H9 (cell line): ENCODE results near the gene KLB. TPM values are rescaled to one million over a fixed set of nuclear protein-coding genes. Genes with fewer than 3 reads are reported as not detected.
A peak's percentile ranks its signal among the peaks of the same experiment; 100 is the strongest.

Source experiments
- DNase-seq: peaks from one replicate; pipeline ENCODE4 v3.0.0-alpha.2; 2017
- H2AFZ ChIP-seq: one replicate; pipeline ENCODE4 v1.6.1; 2013; ENCODE audit warnings: mild to moderate bottlenecking, low read length, control low read depth, moderate library complexity
- H2AK5ac ChIP-seq: 2 replicates; pipeline ENCODE4 v1.6.1; 2013; ENCODE audit warnings: low read length, control low read depth, mixed read lengths; ENCODE audit not compliant: insufficient read length
- H2BK120ac ChIP-seq: one replicate; pipeline ENCODE4 v1.6.1; 2013; ENCODE audit warnings: low read depth, mild to moderate bottlenecking, low read length, control low read depth, inconsistent platforms; ENCODE audit not compliant: poor library complexity, severe bottlenecking
- H2BK12ac ChIP-seq: 2 replicates; pipeline ENCODE4 v1.6.1; 2013; ENCODE audit warnings: low read length, control low read depth, mixed read lengths, low read depth; ENCODE audit not compliant: insufficient read length
- H2BK15ac ChIP-seq: 2 replicates; pipeline ENCODE4 v1.6.1; 2013; ENCODE audit warnings: low read depth, low read length, control low read depth
- H2BK20ac ChIP-seq: one replicate; pipeline ENCODE4 v1.6.1; 2013; ENCODE audit warnings: low read depth, mild to moderate bottlenecking, low read length, control low read depth, inconsistent platforms; ENCODE audit not compliant: poor library complexity, severe bottlenecking
- H2BK5ac ChIP-seq: 2 replicates; pipeline ENCODE4 v1.6.1; 2013; ENCODE audit warnings: low read length, control low read depth, mixed read lengths; ENCODE audit not compliant: insufficient read length
- H3K14ac ChIP-seq: 2 replicates; pipeline ENCODE4 v1.6.1; 2013; ENCODE audit warnings: low read length, control low read depth; ENCODE audit not compliant: insufficient read depth
- H3K18ac ChIP-seq: 2 replicates; pipeline ENCODE4 v1.6.1; 2013; ENCODE audit warnings: low read depth, mild to moderate bottlenecking, mixed read lengths, low read length, control low read depth; ENCODE audit not compliant: insufficient read length
- H3K23ac ChIP-seq: 2 replicates; pipeline ENCODE4 v1.6.1; 2013; ENCODE audit warnings: low read length, control low read depth, mixed read lengths, low read depth; ENCODE audit not compliant: insufficient read length
- H3K23me2 ChIP-seq: 2 replicates; pipeline ENCODE4 v1.6.1; 2013; ENCODE audit warnings: low read depth, mild to moderate bottlenecking, mixed read lengths, low read length, control low read depth; ENCODE audit not compliant: insufficient read length, poor library complexity, severe bottlenecking
- H3K27ac ChIP-seq: 2 replicates; pipeline ENCODE4 v1.5.1; 2013; ENCODE audit warnings: low read length, control low read depth, mixed read lengths, low read depth; ENCODE audit not compliant: insufficient read length
- H3K27me3 ChIP-seq: 2 replicates; pipeline ENCODE4 v1.6.1; 2013; ENCODE audit warnings: low read length, control low read depth, inconsistent platforms; ENCODE audit not compliant: insufficient read depth
- H3K4ac ChIP-seq: 2 replicates; pipeline ENCODE4 v1.6.1; 2013; ENCODE audit warnings: low read depth, mild to moderate bottlenecking, control low read depth, inconsistent platforms, low read length, moderate library complexity
- H3K4me1 ChIP-seq: 2 replicates; pipeline ENCODE4 v1.6.1; 2013; ENCODE audit warnings: low read length, control low read depth, inconsistent platforms; ENCODE audit not compliant: insufficient read depth
- H3K4me2 ChIP-seq: 2 replicates; pipeline ENCODE4 v1.6.1; 2013; ENCODE audit warnings: low read length, control low read depth, mixed read lengths; ENCODE audit not compliant: insufficient read length, insufficient read depth
- H3K56ac ChIP-seq: 2 replicates; pipeline ENCODE4 v1.6.1; 2013; ENCODE audit warnings: low read depth, mild to moderate bottlenecking, mixed read lengths, low read length, control low read depth; ENCODE audit not compliant: insufficient read length
- H3K79me1 ChIP-seq: 2 replicates; pipeline ENCODE4 v1.6.1; 2013; ENCODE audit warnings: low read depth, mild to moderate bottlenecking, moderate library complexity, low read length, control low read depth, inconsistent platforms; ENCODE audit not compliant: insufficient read depth, poor library complexity, severe bottlenecking
- H3K79me2 ChIP-seq: 2 replicates; pipeline ENCODE4 v1.6.1; 2013; ENCODE audit warnings: low read length, control low read depth, inconsistent platforms; ENCODE audit not compliant: insufficient read depth
- H3K9ac ChIP-seq: 2 replicates; pipeline ENCODE4 v1.6.1; 2013; ENCODE audit warnings: low read length, control low read depth, mixed read lengths; ENCODE audit not compliant: insufficient read length; ENCODE audit errors: extremely low read depth
- H3K9me3 ChIP-seq: one replicate; pipeline ENCODE4 v1.6.1; 2013; ENCODE audit warnings: low read depth, low read length, inconsistent platforms; ENCODE audit not compliant: control insufficient read depth
- H3T11ph ChIP-seq: one replicate; pipeline ENCODE4 v1.6.1; 2013; ENCODE audit warnings: mild to moderate bottlenecking, low read length, control low read depth, inconsistent platforms
- H4K20me1 ChIP-seq: one replicate; pipeline ENCODE4 v1.6.1; 2013; ENCODE audit not compliant: control insufficient read depth, insufficient read length, insufficient read depth
- H4K5ac ChIP-seq: 2 replicates; pipeline ENCODE4 v1.6.1; 2013; ENCODE audit warnings: low read depth, mild to moderate bottlenecking, mixed read lengths, low read length, control low read depth; ENCODE audit not compliant: insufficient read length
- H4K8ac ChIP-seq: replicated peaks from 2 replicates; pipeline ENCODE4 v1.6.1; 2013; ENCODE audit warnings: low read length, control low read depth, mixed read lengths, low read depth; ENCODE audit not compliant: insufficient read length
- H4K91ac ChIP-seq: 2 replicates; pipeline ENCODE4 v1.6.1; 2013; ENCODE audit warnings: low read depth, mild to moderate bottlenecking, moderate library complexity, mixed read lengths, low read length, control low read depth; ENCODE audit not compliant: insufficient read length
- H3K27ac Mint-ChIP-seq, 3 experiments: 2 replicates in 2 of 3; 3 replicates in 1 of 3; pipeline ENCODE4 v1.8.0; 2020 to 2021; ENCODE audit warnings: mixed read lengths in 3 of 3, mild to moderate bottlenecking in 1 of 3, moderate library complexity in 1 of 3
- H3K27me3 Mint-ChIP-seq: 2 replicates; pipeline ENCODE4 v1.8.0; 2021; ENCODE audit warnings: low read depth, mild to moderate bottlenecking, moderate library complexity, mixed read lengths
- H3K36me3 Mint-ChIP-seq, 3 experiments: 2 replicates in 2 of 3; 3 replicates in 1 of 3; pipeline ENCODE4 v1.8.0; 2020 to 2021; ENCODE audit warnings: low read depth in 3 of 3, mixed read lengths in 3 of 3; ENCODE audit not compliant: insufficient read depth in 1 of 3
- H3K4me1 Mint-ChIP-seq, 2 experiments: 2 replicates each; pipeline ENCODE4 v1.8.0; 2020; ENCODE audit warnings: mixed read lengths in 2 of 2
- H3K4me3 Mint-ChIP-seq, 2 experiments: 2 replicates in 1 of 2; 3 replicates in 1 of 2; pipeline ENCODE4 v1.8.0; 2020 to 2021; ENCODE audit warnings: mild to moderate bottlenecking in 2 of 2, mixed read lengths in 2 of 2, moderate library complexity in 1 of 2
- H3K9me3 Mint-ChIP-seq, 2 experiments: 2 replicates in 1 of 2; 3 replicates in 1 of 2; pipeline ENCODE4 v1.8.0; 2020; ENCODE audit warnings: mild to moderate bottlenecking in 2 of 2, mixed read lengths in 2 of 2, moderate library complexity in 1 of 2
- CTCF ChIP-seq: fragments of 200-600 bp; sonication (generic); conservative IDR thresholded peaks from 3 replicates; pipeline ENCODE4 v1.8.0; 2021; ENCODE audit warnings: antibody characterized with exemption, mild to moderate bottlenecking
- WGBS: extraction: QIAGEN DNeasy Blood & Tissue Kit; methylation state at CpG from one replicate; pipeline ENCODE4 v1.1.7; 2013; ENCODE audit warnings: missing lambda C conversion rate, low lambda C conversion rate, mixed read lengths; ENCODE audit not compliant: insufficient read length; ENCODE audit errors: extremely low coverage; 5-methylcytosine and 5-hydroxymethylcytosine counted together
- total RNA-seq: library from RNA; stranded (reverse); gene quantifications from 2 replicates; pipeline ENCODE4 v1.2.1, GENCODE V29; 2021

KLB gene
- total RNA-seq, 1 experiment from 2014 or later = 0.07 TPM

DNA sequence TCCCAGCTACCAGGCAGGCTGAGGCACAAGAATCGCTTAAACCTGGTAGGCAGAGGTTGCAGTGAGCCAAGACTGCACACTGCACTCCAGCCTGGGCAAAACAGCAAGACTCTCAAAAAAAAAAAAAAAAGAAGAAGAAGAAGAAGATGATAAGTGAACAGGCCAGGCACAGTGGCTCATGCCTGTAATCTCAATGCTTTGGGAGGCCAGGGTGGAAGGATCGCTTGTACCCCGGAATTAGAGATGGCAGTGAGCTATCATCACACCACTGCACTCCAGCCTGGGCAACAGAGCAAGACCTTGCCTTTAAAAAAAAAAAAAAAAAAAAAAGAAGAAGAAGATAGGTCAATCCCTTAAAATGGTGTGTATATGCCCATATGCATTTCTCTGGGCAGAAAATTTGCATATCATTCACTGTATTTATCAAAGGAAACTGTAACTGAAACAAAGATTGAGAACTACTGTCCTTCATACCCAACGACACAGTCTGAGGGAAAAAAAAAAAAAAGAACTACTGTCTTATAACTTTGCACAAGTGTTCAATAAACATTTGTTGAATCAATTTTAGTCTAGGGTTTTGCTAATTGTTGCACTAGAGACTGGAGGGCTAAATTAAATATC, 42.8 kb upstream of the KLB start:
- no peak overlapping the region for H2AFZ ChIP-seq
- no peak overlapping the region for H2BK15ac ChIP-seq
- no CpG with 5 or more reads among the region's 4 CpGs for WGBS
- Mint-ChIP-seq H3K9me3 (peaks cover 0 to 11% of the 10 kb centered on the region in 2 experiments; a peak in 2 of 5 replicates), H3K36me3 (peaks cover 0 to 8% (median 2%) of the 10 kb centered on the region in 3 experiments; a peak in 4 of 7 replicates), H3K27me3 (peaks cover 24% of the 10 kb centered on the region), H3K4me1 (peaks cover 11 to 17% of the 10 kb centered on the region in 2 experiments), H3K27ac (no peak overlapping the region), H3K4me3 (0 out of 5 replicates have a peak overlapping the region, but pooled peaks of 1 of the 2 experiments have one; percentile 60)
- H3K18ac ChIP-seq = no peak overlapping the region
- H3K4me2 ChIP-seq = no peak overlapping the region
- H4K8ac ChIP-seq = no peak overlapping the region
- H3T11ph ChIP-seq = no peak overlapping the region
- H3K79me2 ChIP-seq = peaks cover 29% of the 10 kb centered on the region; the same call in 1 of the 2 replicates
- no peak overlapping the region for H3K14ac ChIP-seq
- no peaks in the 10 kb centered on the region for H3K4me1 ChIP-seq
- DNase-seq = no peak
- no peaks in the 10 kb centered on the region for H3K23me2 ChIP-seq
- H2BK120ac ChIP-seq = no peak overlapping the region
- no peak overlapping the region for H2AK5ac ChIP-seq
- no peaks in the 10 kb centered on the region for H3K9me3 ChIP-seq
- H3K23ac ChIP-seq = no peak overlapping the region
- no peak overlapping the region for H4K5ac ChIP-seq
- no peak overlapping the region for H3K4ac ChIP-seq
- H3K79me1 ChIP-seq = peaks cover 3% of the 10 kb centered on the region
- no peak overlapping the region for H3K9ac ChIP-seq
- peaks cover 3% of the 10 kb centered on the region; the same call in 1 of the 2 replicates for H3K27me3 ChIP-seq
- no peak overlapping the region for H3K56ac ChIP-seq
- no peak overlapping the region for H4K91ac ChIP-seq
- no peaks in the 10 kb centered on the region for H4K20me1 ChIP-seq
- no peak overlapping the region for H2BK5ac ChIP-seq
- H3K27ac ChIP-seq = no peak overlapping the region
- H2BK12ac ChIP-seq = no peak overlapping the region
- H2BK20ac ChIP-seq = no peak overlapping the region
- TF ChIP-seq CTCF = no peak
